ENCODE measurements around the gene ASAP2.

DNA sequence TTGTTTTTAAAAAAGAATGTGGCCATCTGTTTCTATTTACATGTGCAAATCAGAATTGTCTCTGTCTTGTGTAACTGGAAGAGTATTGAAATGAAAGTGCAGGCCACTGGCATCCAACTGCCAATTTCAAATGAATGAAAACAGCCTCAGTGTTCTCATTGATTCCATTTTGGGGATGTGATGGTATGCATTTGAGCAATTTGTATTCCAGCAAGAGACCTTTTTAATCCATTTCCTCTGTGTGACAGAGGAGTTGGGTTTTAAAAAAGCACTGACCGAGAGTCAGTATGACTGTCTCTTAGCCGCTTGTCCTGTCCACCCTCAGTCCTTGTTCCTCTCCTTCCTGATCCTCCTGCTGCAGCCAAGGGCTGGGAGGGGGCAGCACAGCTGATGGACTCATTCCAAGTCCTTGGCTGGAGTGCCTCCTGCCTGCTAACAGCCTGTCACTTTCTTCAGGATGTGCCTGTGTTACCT is 50.0 kb downstream of the ASAP2 start:
- TF ChIP-seq CTCF (conservative IDR thresholded peaks at IDR 0.05; ENCODE audit: low read length) (no peak), EZH2phosphoT487 (IDR thresholded peaks at IDR 0.05; ENCODE audit: borderline replicate concordance) (no peak)
